Gastrocnemius medialis (tissue), 4 donors: ENCODE data around the gene REC8. TPM values are rescaled to one million over a fixed set of nuclear protein-coding genes. Genes with fewer than 3 reads are reported as not detected.

Experiments used
- ATAC-seq, 2 donors: fragments of 150-250 bp; one replicate each; pipeline ENCODE4 v1.9.1; 2016
- DNase-seq, 2 donors: peaks; one replicate each; pipeline ENCODE4 v3.0.0-alpha.2; 2019
- H3K27ac ChIP-seq, 4 donors: fragments of 200-600 bp; sonication (generic); 1 replicate in 1 of 4; 2 replicates in 3 of 4; pipeline ENCODE4 v1.5.1; 2016 to 2018; ENCODE audit warnings: mild to moderate bottlenecking in 2 of 4, moderate library complexity in 1 of 4
- H3K27me3 ChIP-seq, 3 donors: fragments of 200-600 bp; sonication (generic) in 2 of 3; 1 replicate in 1 of 3; 2 replicates in 2 of 3; pipeline versions ENCODE4 v1.5.1 to v1.6.0; 2016 to 2019; ENCODE audit warnings: mild to moderate bottlenecking in 1 of 3, moderate library complexity in 1 of 3
- H3K36me3 ChIP-seq, 2 donors: fragments of 200-600 bp; sonication (generic) in 1 of 2; one replicate each; pipeline ENCODE4 v1.5.1; 2017 to 2018
- H3K4me1 ChIP-seq, 2 donors: fragments of 200-600 bp; sonication (generic) in 1 of 2; one replicate each; pipeline ENCODE4 v1.5.1; 2016 to 2017; ENCODE audit warnings: mild to moderate bottlenecking in 2 of 2
- H3K4me3 ChIP-seq, 4 donors: fragments of 200-600 bp; sonication (generic) in 3 of 4; 1 replicate in 1 of 4; 2 replicates in 3 of 4; pipeline ENCODE4 v1.5.1; 2016 to 2019; ENCODE audit warnings: mild to moderate bottlenecking in 2 of 4
- H3K9me3 ChIP-seq, 3 donors: fragments of 200-600 bp; sonication (generic) in 2 of 3; 1 replicate in 1 of 3; 2 replicates in 2 of 3; pipeline ENCODE4 v1.5.1; 2016 to 2019
- POLR2A ChIP-seq, 2 donors: fragments of 450-650 bp; IDR thresholded peaks; one replicate each; pipeline ENCODE4 v1.6.1; 2017; ENCODE audit warnings: antibody characterized with exemption in 2 of 2, mild to moderate bottlenecking in 2 of 2, moderate library complexity in 2 of 2
- in situ Hi-C, 4 donors: fragments of 200-750 bp; cut with MboI; loops; one replicate each; pipeline versions ENCODE4 v1.15.0 to v1.8.0; 2017; ENCODE audit warnings: low sequenced_read_pairs in 4 of 4
- intact Hi-C: fragments of 100-400 bp; cut with DNase I; formaldehyde crosslinking; loops from one replicate; pipeline ENCODE4 v1.15.1; 2023; ENCODE audit warnings: low total_unique reads
- total RNA-seq, 4 donors: library from RNA; depleted of rRNA; stranded (reverse); fragments of >200 nt; gene quantifications; one replicate each; pipeline versions ENCODE4 v1.1.0 to v1.2.3, GENCODE V29; 2016
- TF ChIP-seq, protein P1 (sequence below), 5 experiments: fragments of 450-650 bp in 3 of 5; fragments of 200-600 bp in 2 of 5; sonication (generic) in 2 of 5; IDR thresholded peaks in 4 of 5; conservative IDR thresholded peaks in 1 of 5; 1 replicate in 4 of 5; 2 replicates in 1 of 5; pipeline ENCODE4 v1.5.1; 2016 to 2019; ENCODE audit warnings: antibody characterized with exemption in 5 of 5, mild to moderate bottlenecking in 3 of 5, moderate library complexity in 3 of 5

REC8 gene
- total RNA-seq, 4 donors from 2014 or later = 0.27 to 3.1 (median 0.82) TPM; not detected in 1

DNA sequence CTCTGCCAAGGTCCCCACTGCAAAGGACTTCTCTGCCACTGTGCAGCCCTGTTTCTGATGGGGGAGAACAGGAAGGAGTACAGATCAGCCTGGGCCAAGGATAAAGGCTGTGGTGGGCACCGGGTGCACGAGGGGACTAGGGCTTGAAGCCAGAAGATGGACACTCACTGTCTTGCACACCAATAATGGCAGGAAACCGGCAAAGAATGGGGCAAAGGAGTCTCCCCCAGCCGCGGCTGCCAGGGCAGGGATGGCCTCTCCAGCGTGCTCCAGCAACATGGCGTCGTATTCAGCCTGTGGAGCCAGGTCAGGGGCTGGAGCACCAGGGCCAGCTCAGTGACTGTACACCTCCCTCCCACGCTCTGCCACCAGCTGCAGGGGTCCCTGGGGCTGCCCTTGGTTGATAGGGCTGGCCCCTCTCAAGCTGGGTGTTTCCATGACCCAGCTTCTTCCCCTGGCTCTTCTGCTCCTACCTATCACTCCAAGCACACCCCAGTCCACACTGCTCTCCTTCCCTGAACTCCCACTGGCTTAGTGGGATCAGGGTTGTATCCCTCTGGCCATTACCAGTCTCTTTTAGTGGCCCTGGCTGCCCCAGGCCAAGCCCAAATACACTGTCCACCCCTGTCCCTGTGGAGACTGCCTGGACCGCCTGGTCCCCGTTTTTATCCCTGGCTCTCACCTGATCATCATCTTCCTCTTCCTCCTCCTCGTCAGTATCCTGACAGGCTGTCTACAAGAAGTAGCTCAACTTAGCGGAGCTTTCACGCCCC, 10.4 kb downstream of the REC8 start:
- no peak overlapping the region for H3K4me3 ChIP-seq
- H3K9me3 ChIP-seq = no peaks in the 10 kb centered on the region
- in situ Hi-C loops (no loop called here), intact Hi-C loops (no loop called here)
- H3K4me1 ChIP-seq = peaks cover 13 to 17% of the 10 kb centered on the region in 2 donors
- H3K36me3 ChIP-seq = peaks cover 0 to 86% of the 10 kb centered on the region in 2 donors
- TF ChIP-seq POLR2A (IDR thresholded peaks at IDR 0.05) = no peak
- TF ChIP-seq, protein P1, sequence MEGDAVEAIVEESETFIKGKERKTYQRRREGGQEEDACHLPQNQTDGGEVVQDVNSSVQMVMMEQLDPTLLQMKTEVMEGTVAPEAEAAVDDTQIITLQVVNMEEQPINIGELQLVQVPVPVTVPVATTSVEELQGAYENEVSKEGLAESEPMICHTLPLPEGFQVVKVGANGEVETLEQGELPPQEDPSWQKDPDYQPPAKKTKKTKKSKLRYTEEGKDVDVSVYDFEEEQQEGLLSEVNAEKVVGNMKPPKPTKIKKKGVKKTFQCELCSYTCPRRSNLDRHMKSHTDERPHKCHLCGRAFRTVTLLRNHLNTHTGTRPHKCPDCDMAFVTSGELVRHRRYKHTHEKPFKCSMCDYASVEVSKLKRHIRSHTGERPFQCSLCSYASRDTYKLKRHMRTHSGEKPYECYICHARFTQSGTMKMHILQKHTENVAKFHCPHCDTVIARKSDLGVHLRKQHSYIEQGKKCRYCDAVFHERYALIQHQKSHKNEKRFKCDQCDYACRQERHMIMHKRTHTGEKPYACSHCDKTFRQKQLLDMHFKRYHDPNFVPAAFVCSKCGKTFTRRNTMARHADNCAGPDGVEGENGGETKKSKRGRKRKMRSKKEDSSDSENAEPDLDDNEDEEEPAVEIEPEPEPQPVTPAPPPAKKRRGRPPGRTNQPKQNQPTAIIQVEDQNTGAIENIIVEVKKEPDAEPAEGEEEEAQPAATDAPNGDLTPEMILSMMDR (IDR thresholded peaks at IDR 0.05 in 4 of 5, conservative IDR thresholded peaks at IDR 0.05 in 1 of 5) = no peak
- DNase-seq (no peak), ATAC-seq (no peak)
- H3K27me3 ChIP-seq = no peaks in the 10 kb centered on the region
- no peak overlapping the region for H3K27ac ChIP-seq

DNA sequence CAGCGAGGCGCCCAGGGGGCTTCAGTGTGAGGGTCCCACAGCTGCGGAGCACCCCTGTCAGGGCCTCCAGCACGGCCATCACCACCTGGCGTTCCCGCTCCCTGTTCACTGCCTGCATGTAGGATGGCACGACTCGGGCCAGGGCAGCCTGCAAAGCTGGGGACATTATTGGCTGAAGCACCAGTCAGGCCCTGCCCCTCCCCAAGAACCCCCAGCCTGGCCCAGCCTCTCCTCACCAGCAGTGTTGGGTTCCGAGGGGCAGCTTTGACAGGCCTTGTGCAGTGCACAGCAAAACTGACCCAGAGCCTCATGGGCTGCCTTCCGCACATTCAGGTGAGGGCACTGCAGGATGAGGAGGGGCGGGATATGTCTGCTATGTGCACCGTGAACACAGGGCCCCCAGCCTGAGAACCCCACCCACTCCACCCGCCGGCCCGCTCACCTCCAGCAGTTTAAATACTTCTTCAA, 11.2 kb downstream of the REC8 start:
- H3K36me3 ChIP-seq = peaks cover 0 to 83% of the 10 kb centered on the region in 2 donors
- H3K27ac ChIP-seq = no peak overlapping the region
- ATAC-seq = no peak
- no peaks in the 10 kb centered on the region for H3K9me3 ChIP-seq
- TF ChIP-seq POLR2A (IDR thresholded peaks at IDR 0.05) = no peak
- TF ChIP-seq, protein P1 (IDR thresholded peaks at IDR 0.05 in 4 of 5, conservative IDR thresholded peaks at IDR 0.05 in 1 of 5) = no peak
- DNase-seq = no peak
- H3K4me3 ChIP-seq = no peak overlapping the region
- in situ Hi-C loops (no loop called here), intact Hi-C loops (no loop called here)
- peaks cover 20 to 24% of the 10 kb centered on the region in 2 donors for H3K4me1 ChIP-seq
- no peaks in the 10 kb centered on the region for H3K27me3 ChIP-seq

DNA sequence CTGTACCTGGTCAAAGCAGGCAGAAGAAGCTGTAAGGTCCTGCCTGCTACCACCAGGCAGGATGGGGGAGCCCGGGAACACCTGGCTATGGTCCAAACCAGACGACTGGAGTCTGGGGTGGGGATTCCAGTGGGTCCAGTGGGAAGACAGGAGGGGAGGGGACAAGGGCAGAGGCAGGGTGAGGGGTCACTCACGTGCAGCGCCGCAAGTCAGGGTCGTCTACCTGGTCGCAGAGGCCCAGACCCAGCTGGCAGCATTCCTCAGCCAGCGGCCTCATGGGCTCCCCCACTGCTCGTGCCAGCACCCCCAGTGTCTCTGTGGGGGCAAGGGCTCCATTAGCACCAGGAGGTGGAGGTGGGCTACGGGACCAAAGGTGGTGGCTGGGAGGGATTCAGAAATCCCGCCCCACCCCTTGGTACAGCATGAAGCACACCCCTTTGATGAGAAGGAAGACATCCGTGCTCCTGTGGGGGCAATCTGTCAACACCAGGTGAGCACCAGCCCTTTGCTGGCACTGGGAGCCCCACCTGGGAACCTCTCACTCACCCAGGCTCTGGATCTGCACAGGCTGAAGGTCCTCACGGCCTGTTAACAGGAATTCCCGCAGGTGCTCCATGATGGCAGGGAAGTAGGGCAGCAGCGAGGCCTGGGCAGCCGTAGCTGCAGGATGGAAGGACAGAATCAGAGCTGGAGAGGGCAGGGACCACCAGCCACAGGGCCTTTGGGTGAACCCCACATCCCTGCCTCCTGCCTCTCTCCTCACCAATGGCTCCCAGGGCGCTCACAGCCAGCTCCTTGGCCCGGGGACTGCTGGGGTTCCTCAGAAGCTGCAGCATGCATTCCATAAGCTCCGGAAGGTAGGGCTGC, 12.5 kb downstream of the REC8 start:
- DNase-seq (no peak), ATAC-seq (no peak)
- in situ Hi-C loops (no loop called here), intact Hi-C loops (no loop called here)
- peaks cover 0 to 77% of the 10 kb centered on the region in 2 donors for H3K36me3 ChIP-seq
- no peaks in the 10 kb centered on the region for H3K9me3 ChIP-seq
- H3K27ac ChIP-seq = no peak overlapping the region
- TF ChIP-seq POLR2A (IDR thresholded peaks at IDR 0.05) = no peak
- TF ChIP-seq, protein P1 (IDR thresholded peaks at IDR 0.05 in 4 of 5, conservative IDR thresholded peaks at IDR 0.05 in 1 of 5) = no peak
- no peaks in the 10 kb centered on the region for H3K27me3 ChIP-seq
- no peak overlapping the region for H3K4me3 ChIP-seq
- peaks cover 22 to 26% of the 10 kb centered on the region in 2 donors for H3K4me1 ChIP-seq

GRCh38 chr14:24185026-24185425, 13.1 kb downstream of the REC8 start:
- no peak for TF ChIP-seq POLR2A (IDR thresholded peaks at IDR 0.05)
- TF ChIP-seq, protein P1 (IDR thresholded peaks at IDR 0.05 in 4 of 5, conservative IDR thresholded peaks at IDR 0.05 in 1 of 5) = no peak
- Histone ChIP-seq H3K27me3 (no peaks in the 10 kb centered on the region), H3K36me3 (peaks cover 0 to 71% of the 10 kb centered on the region in 2 donors), H3K4me3 (no peak overlapping the region), H3K27ac (no peak overlapping the region), H3K4me1 (peaks cover 15 to 19% of the 10 kb centered on the region in 2 donors), H3K9me3 (no peaks in the 10 kb centered on the region)
- in situ Hi-C loops (no loop called here), intact Hi-C loops (no loop called here)
- DNase-seq (no peak), ATAC-seq (no peak)
